Kidney (tissue), 14 donors: Measurements from ENCODE around the gene AP2A2. TPM values are rescaled to one million over a fixed set of nuclear protein-coding genes. Genes with fewer than 3 reads are reported as not detected.

Source experiments
- DNase-seq, 5 donors: peaks; one replicate each; pipeline ENCODE4 v3.0.0-alpha.2; 2013 to 2020
- FAIRE-seq: peaks from 2 replicates; lab custom pipeline; 2012; peaks lifted over from hg19 to GRCh38; lab: Jason Lieb, UNC
- H3K27ac ChIP-seq, 2 donors: one replicate each; pipeline ENCODE4 v1.7.0; 2013; ENCODE audit warnings: low read depth in 2 of 2, low read length in 2 of 2, inconsistent platforms in 1 of 2
- H3K27me3 ChIP-seq: one replicate; pipeline ENCODE4 v1.7.1; 2013; ENCODE audit warnings: low read length, inconsistent platforms; ENCODE audit not compliant: control insufficient read depth, insufficient read depth
- H3K36me3 ChIP-seq, 3 donors: one replicate each; pipeline versions ENCODE4 v1.7.0 to v1.7.1; 2013; ENCODE audit warnings: low read length in 3 of 3, control low read depth in 1 of 3, inconsistent platforms in 1 of 3; ENCODE audit not compliant: insufficient read depth in 3 of 3, control insufficient read depth in 2 of 3
- H3K4me1 ChIP-seq, 3 donors: one replicate each; pipeline versions ENCODE4 v1.7.0 to v1.7.1; 2013; ENCODE audit warnings: low read length in 3 of 3, inconsistent platforms in 1 of 3, low read depth in 1 of 3; ENCODE audit not compliant: control insufficient read depth in 2 of 3, insufficient read depth in 2 of 3
- H3K4me3 ChIP-seq, 3 donors: one replicate each; pipeline versions ENCODE4 v1.7.0 to v1.8.1; 2013; ENCODE audit warnings: low read length in 3 of 3, control low read depth in 1 of 3, inconsistent platforms in 1 of 3
- H3K9ac ChIP-seq, 3 donors: one replicate each; pipeline versions ENCODE4 v1.7.0 to v1.7.1; 2013; ENCODE audit warnings: low read length in 3 of 3, control low read depth in 1 of 3, inconsistent platforms in 1 of 3
- H3K9me3 ChIP-seq, 3 donors: one replicate each; pipeline versions ENCODE4 v1.7.0 to v1.7.1; 2013; ENCODE audit warnings: low read length in 3 of 3, control low read depth in 1 of 3, inconsistent platforms in 1 of 3; ENCODE audit not compliant: control insufficient read depth in 2 of 3, insufficient read depth in 1 of 3
- intact Hi-C: fragments of 100-400 bp; cut with DNase I; formaldehyde crosslinking; loops from one replicate; pipeline ENCODE4 v1.11.1; 2022
- polyA plus RNA-seq: library from polyadenylated mRNA; stranded (reverse); fragments of 350-450 nt; fragmentation: Illumina TruSeq; extraction: RNeasy Lipid Tissue Mini Kit (QIAGEN cat#74804); gene quantifications from one replicate; pipeline ENCODE4 v1.2.3, GENCODE V29; 2014; ENCODE audit warnings: low read depth, low replicate concordance; ENCODE audit not compliant: insufficient read depth
- total RNA-seq: library from RNA; stranded (reverse); fragmentation: NEBNext Ultra II Directional; extraction: Animal tissue kit (Norgen Biotek cat#: 25700); gene quantifications from one replicate; pipeline ENCODE4 v1.2.1, GENCODE V29; 2021
- TF ChIP-seq, protein P1 (sequence below): IDR thresholded peaks from 3 replicates; pipeline ENCODE4 v1.5.1; 2012; ENCODE audit warnings: mild to moderate bottlenecking, moderate library complexity, borderline replicate concordance; ENCODE audit not compliant: insufficient read depth; ENCODE audit errors: extremely low read depth
- donor health status: control.
- donor health status: control.
- donor health status: control.
- donor health status: control.
- donor health status: control.
- donor health status: DM: yes; HTN: yes; CAD: no.
- donor health status: Normal renal cell carcinoma (clear cell type).

The AP2A2 gene
- total and polyA plus RNA-seq, 2 donors from 2014 or later, result 76.5 to 144 TPM

DNA sequence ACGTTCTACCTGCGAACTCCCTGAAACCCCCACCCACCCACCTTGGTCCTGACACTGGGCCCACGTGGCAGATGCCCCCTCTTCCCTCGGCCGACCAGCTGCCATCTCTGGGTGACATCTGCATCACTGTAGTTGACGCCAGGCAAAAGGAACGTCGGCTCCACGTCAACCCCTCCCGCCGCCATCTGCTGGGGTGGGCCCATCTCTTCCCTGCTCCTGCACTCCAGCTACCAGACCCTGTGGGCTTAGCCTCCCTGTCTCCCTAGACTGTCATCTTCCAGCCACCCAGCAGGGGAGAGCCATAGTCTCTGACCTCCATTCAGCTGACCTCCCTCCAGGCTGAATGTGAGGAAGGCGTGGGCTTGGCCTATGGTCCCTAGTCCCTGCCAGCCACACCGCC, 36.4 kb upstream of the AP2A2 start:
- H3K9me3 ChIP-seq, result no peaks in the 10 kb centered on the region
- H3K4me3 ChIP-seq, result no peak overlapping the region
- intact Hi-C loops, result no loop called here
- TF ChIP-seq, protein P1, sequence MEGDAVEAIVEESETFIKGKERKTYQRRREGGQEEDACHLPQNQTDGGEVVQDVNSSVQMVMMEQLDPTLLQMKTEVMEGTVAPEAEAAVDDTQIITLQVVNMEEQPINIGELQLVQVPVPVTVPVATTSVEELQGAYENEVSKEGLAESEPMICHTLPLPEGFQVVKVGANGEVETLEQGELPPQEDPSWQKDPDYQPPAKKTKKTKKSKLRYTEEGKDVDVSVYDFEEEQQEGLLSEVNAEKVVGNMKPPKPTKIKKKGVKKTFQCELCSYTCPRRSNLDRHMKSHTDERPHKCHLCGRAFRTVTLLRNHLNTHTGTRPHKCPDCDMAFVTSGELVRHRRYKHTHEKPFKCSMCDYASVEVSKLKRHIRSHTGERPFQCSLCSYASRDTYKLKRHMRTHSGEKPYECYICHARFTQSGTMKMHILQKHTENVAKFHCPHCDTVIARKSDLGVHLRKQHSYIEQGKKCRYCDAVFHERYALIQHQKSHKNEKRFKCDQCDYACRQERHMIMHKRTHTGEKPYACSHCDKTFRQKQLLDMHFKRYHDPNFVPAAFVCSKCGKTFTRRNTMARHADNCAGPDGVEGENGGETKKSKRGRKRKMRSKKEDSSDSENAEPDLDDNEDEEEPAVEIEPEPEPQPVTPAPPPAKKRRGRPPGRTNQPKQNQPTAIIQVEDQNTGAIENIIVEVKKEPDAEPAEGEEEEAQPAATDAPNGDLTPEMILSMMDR, result no peak
- no peak overlapping the region for H3K9ac ChIP-seq
- peaks cover 0 to 3% (median 0%) of the 10 kb centered on the region in 3 donors for H3K36me3 ChIP-seq
- no peaks in the 10 kb centered on the region for H3K27me3 ChIP-seq
- DNase-seq (no peak), FAIRE-seq (no peak)
- no peak overlapping the region for H3K27ac ChIP-seq
- H3K4me1 ChIP-seq, result no peaks in the 10 kb centered on the region

DNA sequence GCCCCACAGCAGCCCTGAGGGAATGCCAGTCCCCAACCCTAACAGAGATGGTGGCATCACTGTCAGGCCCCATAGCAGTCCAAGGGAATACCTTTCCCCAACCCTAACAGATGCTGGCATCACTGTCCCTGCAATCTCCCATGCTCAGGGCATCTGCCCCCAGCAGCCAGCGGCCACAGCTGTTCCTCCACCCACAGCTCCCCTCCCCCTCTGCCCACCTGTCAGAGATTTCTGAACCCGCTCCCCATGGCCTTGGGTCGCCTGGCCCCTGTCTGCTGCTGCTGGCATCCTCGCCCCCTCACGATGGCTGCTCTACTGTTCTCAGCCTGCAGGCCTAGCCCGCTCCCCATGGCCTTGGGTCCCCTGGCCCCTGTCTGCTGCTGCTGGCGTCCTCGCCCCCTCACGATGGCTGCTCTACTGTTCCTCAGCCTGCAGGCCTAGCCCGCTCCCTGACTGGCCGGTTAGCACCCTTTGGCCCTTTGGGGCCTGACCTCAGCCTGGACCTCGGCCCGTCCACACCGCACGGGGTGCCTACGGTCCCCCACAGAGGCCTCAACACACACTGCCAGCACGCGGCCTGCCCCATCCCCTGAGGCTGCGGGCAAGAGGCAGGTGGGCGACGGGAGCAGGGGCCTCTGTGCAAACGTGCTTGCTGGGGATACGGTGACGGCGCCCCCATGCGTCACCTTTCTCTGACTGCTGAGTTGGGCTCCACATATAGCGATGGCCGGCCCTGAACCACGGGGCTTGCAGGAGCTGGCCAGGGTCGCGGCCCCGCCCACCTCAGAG, 35.8 kb upstream of the AP2A2 start:
- no peaks in the 10 kb centered on the region for H3K27me3 ChIP-seq
- TF ChIP-seq, protein P1, result no peak
- no peak overlapping the region for H3K4me3 ChIP-seq
- intact Hi-C loops, result no loop called here
- H3K9me3 ChIP-seq, result no peaks in the 10 kb centered on the region
- H3K36me3 ChIP-seq, result peaks cover 0 to 3% (median 0%) of the 10 kb centered on the region in 3 donors
- no peak overlapping the region for H3K9ac ChIP-seq
- FAIRE-seq, result no peak
- DNase-seq, result peak in 1 of 5 donors; percentile 50
- H3K27ac ChIP-seq, result no peak overlapping the region
- H3K4me1 ChIP-seq, result no peaks in the 10 kb centered on the region

DNA sequence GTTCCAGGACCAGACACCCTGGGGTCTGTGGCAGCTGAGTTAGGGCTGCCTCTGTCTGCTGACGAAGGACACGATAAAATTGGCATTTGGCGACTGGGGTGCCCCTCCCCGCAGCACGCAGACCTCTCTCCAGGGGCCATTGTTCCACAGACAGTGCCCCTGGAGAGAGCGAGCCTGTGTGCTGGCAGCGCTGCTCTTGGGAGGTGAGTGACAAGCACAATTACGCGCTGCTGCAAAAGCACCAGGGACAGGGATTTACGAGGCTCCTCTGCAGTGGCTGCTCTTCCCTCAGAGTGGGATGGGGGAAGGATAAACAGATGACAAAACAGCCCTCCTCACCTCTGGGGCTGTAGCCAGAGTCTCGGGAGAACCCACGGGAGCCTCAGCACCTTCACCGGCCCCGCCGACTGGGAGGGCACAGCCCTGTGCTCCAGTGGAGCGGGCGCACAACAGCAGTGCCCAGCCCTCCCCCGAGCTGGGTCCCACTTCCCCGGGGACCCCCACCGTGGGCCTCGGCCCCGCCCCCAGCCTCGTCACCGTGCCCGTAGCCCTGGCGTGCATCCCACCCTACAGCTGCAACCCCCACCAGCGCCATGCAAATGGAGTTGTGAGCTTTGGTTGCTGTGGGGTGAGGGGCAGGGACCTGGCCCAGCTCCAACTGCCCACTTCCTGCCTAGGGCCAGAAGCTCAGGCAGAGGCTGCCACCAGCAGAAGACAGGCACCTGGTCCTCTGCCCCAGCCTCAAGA, 34.7 kb upstream of the AP2A2 start:
- no peak overlapping the region for H3K4me3 ChIP-seq
- no peak for FAIRE-seq
- peaks cover 0 to 3% (median 0%) of the 10 kb centered on the region in 3 donors for H3K36me3 ChIP-seq
- TF ChIP-seq, protein P1, result no peak
- peak in 4 of 5 donors; percentile 57 to 77 (median 66) for DNase-seq
- H3K4me1 ChIP-seq, result no peaks in the 10 kb centered on the region
- H3K9me3 ChIP-seq, result no peaks in the 10 kb centered on the region
- intact Hi-C loops, result no loop called here
- no peak overlapping the region for H3K9ac ChIP-seq
- no peak overlapping the region for H3K27ac ChIP-seq
- H3K27me3 ChIP-seq, result no peaks in the 10 kb centered on the region
